ENCODE measurements around the gene ZFYVE21. TPM values are rescaled to one million over a fixed set of nuclear protein-coding genes. Genes with fewer than 3 reads are reported as not detected.
A peak's percentile ranks its signal among the peaks of the same experiment; 100 is the strongest.

The ZFYVE21 gene
- total RNA-seq, 1 experiment from 2014 or later, result 66.2 TPM

DNA sequence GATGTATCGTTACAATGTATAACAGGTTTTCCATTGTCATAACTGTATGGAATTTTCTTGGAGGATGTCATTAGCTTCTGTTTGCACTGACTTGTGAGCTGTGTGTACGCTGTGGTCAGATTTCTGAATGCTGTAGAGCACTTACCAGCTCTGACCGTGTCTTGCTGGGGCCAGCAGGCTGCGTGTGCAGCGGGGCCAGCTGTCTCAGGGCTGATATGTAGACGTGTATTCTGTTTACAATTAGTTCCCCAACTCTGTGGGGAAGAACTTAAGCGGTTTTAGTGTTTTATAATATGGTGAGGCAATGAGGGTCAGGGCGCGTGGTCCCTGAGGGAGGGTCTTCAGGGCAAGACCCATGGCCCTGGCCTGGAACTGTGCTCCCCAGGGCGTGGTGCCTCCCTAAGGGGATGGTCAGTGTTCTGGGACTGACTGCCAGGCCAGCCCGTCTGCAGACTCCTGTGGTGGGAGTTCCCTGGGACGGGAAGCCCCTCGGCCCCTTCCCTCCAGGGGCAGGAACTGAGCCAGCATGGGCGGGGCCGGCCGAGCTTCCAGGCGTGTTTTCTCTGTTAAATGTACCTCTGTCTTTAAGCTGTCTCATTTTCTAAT is 19.0 kb upstream of the ZFYVE21 start:
- no peak overlapping the region for H3K27ac Mint-ChIP-seq (ENCODE audit: unreplicated experiment)
- intact Hi-C loops (cut with micrococcal nuclease; ENCODE audit: unreplicated experiment), result no loop called here

GRCh38 chr14:103697206-103697602 is 18.4 kb upstream of the ZFYVE21 start:
- Histone ChIP-seq H3K9me3 (no peaks in the 10 kb centered on the region), H3K4me3 (ENCODE audit: low read depth, low read length) (no peak overlapping the region), H3K27me3 (replicated peaks; ENCODE audit: control insufficient read depth, insufficient read depth, low read length) (no peaks in the 10 kb centered on the region), H3K36me3 (ENCODE audit: control insufficient read depth, insufficient read depth, low read length) (peaks cover 2% of the 10 kb centered on the region; the same call in 1 of the 2 replicates), H3K4me1 (no peaks in the 10 kb centered on the region)
- no peak overlapping the region for H3K27ac Mint-ChIP-seq (ENCODE audit: unreplicated experiment)
- ChIA-PET POLR2A (no interaction called here), CTCF (no interaction called here)
- H3K4me3 Mint-ChIP-seq (ENCODE audit: unreplicated experiment), result no peak overlapping the region
- BruUV-seq (replicated peaks), result no TSS peak
- no peaks in the 10 kb centered on the region for H3K9me3 Mint-ChIP-seq (ENCODE audit: unreplicated experiment)
- H3K36me3 Mint-ChIP-seq (ENCODE audit: insufficient read depth, unreplicated experiment), result peaks cover 87% of the 10 kb centered on the region
- no peak for DNase-seq
- no peaks in the 10 kb centered on the region for H3K27me3 Mint-ChIP-seq (ENCODE audit: insufficient read depth, unreplicated experiment)
- TF ChIP-seq, protein P1, sequence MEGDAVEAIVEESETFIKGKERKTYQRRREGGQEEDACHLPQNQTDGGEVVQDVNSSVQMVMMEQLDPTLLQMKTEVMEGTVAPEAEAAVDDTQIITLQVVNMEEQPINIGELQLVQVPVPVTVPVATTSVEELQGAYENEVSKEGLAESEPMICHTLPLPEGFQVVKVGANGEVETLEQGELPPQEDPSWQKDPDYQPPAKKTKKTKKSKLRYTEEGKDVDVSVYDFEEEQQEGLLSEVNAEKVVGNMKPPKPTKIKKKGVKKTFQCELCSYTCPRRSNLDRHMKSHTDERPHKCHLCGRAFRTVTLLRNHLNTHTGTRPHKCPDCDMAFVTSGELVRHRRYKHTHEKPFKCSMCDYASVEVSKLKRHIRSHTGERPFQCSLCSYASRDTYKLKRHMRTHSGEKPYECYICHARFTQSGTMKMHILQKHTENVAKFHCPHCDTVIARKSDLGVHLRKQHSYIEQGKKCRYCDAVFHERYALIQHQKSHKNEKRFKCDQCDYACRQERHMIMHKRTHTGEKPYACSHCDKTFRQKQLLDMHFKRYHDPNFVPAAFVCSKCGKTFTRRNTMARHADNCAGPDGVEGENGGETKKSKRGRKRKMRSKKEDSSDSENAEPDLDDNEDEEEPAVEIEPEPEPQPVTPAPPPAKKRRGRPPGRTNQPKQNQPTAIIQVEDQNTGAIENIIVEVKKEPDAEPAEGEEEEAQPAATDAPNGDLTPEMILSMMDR (IDR thresholded peaks at IDR 0.05; ENCODE audit: insufficient read depth in 1 of 2, low read depth in 1 of 2, low read length in 1 of 2, severe bottlenecking in 1 of 2, unreplicated experiment in 1 of 2), result no peak
- H3K4me1 Mint-ChIP-seq (ENCODE audit: low read depth, unreplicated experiment), result no peaks in the 10 kb centered on the region
- intact Hi-C loops (cut with micrococcal nuclease; ENCODE audit: unreplicated experiment), result no loop called here

More for the DNA sequence above, 19.0 kb upstream of the ZFYVE21 start:
- H3K4me1 Mint-ChIP-seq (ENCODE audit: low read depth, unreplicated experiment), result no peaks in the 10 kb centered on the region
- H3K4me3 Mint-ChIP-seq (ENCODE audit: unreplicated experiment), result no peak overlapping the region
- H3K9me3 ChIP-seq, result no peaks in the 10 kb centered on the region
- ChIA-PET CTCF (no interaction called here), POLR2A (no interaction called here)
- TF ChIP-seq, protein P1 (IDR thresholded peaks at IDR 0.05; ENCODE audit: insufficient read depth in 1 of 2, low read depth in 1 of 2, low read length in 1 of 2, severe bottlenecking in 1 of 2, unreplicated experiment in 1 of 2), result no peak
- H3K4me1 ChIP-seq, result no peaks in the 10 kb centered on the region
- H3K36me3 ChIP-seq (ENCODE audit: control insufficient read depth, insufficient read depth, low read length), result peaks cover 2% of the 10 kb centered on the region; the same call in 1 of the 2 replicates
- no peak overlapping the region for H3K4me3 ChIP-seq (ENCODE audit: low read depth, low read length)
- no peak for DNase-seq
- no TSS peak for BruUV-seq (replicated peaks)
- no peaks in the 10 kb centered on the region for H3K27me3 Mint-ChIP-seq (ENCODE audit: insufficient read depth, unreplicated experiment)
- peaks cover 87% of the 10 kb centered on the region for H3K36me3 Mint-ChIP-seq (ENCODE audit: insufficient read depth, unreplicated experiment)
- H3K9me3 Mint-ChIP-seq (ENCODE audit: unreplicated experiment), result no peaks in the 10 kb centered on the region
- H3K27me3 ChIP-seq (replicated peaks; ENCODE audit: control insufficient read depth, insufficient read depth, low read length), result no peaks in the 10 kb centered on the region

- POLR2A ChIA-PET, result no interaction called here
- no peak overlapping the region for H3K27ac Mint-ChIP-seq (ENCODE audit: unreplicated experiment)
- H3K27me3 Mint-ChIP-seq (ENCODE audit: insufficient read depth, unreplicated experiment), result no peaks in the 10 kb centered on the region
These were observed 17.8 kb upstream of the ZFYVE21 start for GRCh38 chr14:103697603-103698379.

More at GRCh38 chr14:103697603-103698379, 17.8 kb upstream of the ZFYVE21 start:
- Histone ChIP-seq H3K9me3 (no peaks in the 10 kb centered on the region), H3K4me3 (ENCODE audit: low read depth, low read length) (no peak overlapping the region), H3K36me3 (ENCODE audit: control insufficient read depth, insufficient read depth, low read length) (peaks cover 2% of the 10 kb centered on the region; the same call in 1 of the 2 replicates), H3K4me1 (no peaks in the 10 kb centered on the region), H3K27me3 (replicated peaks; ENCODE audit: control insufficient read depth, insufficient read depth, low read length) (no peaks in the 10 kb centered on the region)
- Mint-ChIP-seq H3K9me3 (ENCODE audit: unreplicated experiment) (no peaks in the 10 kb centered on the region), H3K4me1 (ENCODE audit: low read depth, unreplicated experiment) (no peaks in the 10 kb centered on the region), H3K36me3 (ENCODE audit: insufficient read depth, unreplicated experiment) (peaks cover 87% of the 10 kb centered on the region), H3K4me3 (ENCODE audit: unreplicated experiment) (peak overlapping the region; percentile 31)
- CTCF ChIA-PET, result no interaction called here
- TF ChIP-seq, protein P1 (IDR thresholded peaks at IDR 0.05; ENCODE audit: insufficient read depth in 1 of 2, low read depth in 1 of 2, low read length in 1 of 2, severe bottlenecking in 1 of 2, unreplicated experiment in 1 of 2), result no peak
- DNase-seq, result no peak
- intact Hi-C loops (cut with micrococcal nuclease; ENCODE audit: unreplicated experiment), result no loop called here
- TSS peak; percentile 18 for BruUV-seq (replicated peaks)

Data from Caco-2 (cell line).